Effector memory CD4-positive, alpha-beta T cell (primary cell): ENCODE data around the gene INCA1.
A peak's percentile ranks its signal among the peaks of the same experiment; 100 is the strongest.

ENCODE experiments used
- DNase-seq, 3 donors: peaks; one replicate each; pipeline ENCODE4 v3.0.0-alpha.2; 2020
- H3K27ac ChIP-seq: 2 replicates; pipeline ENCODE4 v1.7.0; 2013; ENCODE audit warnings: mild to moderate bottlenecking, low read length, moderate library complexity; ENCODE audit not compliant: insufficient read depth, poor library complexity, severe bottlenecking
- H3K27me3 ChIP-seq: replicated peaks from 2 replicates; pipeline ENCODE4 v1.7.0; 2013; ENCODE audit warnings: mild to moderate bottlenecking, low read length; ENCODE audit not compliant: insufficient read depth, control insufficient read depth, poor library complexity, severe bottlenecking
- H3K36me3 ChIP-seq: 2 replicates; pipeline ENCODE4 v1.7.0; 2013; ENCODE audit warnings: mild to moderate bottlenecking, low read length, moderate library complexity; ENCODE audit not compliant: control insufficient read depth, insufficient read depth
- H3K4me1 ChIP-seq: 2 replicates; pipeline ENCODE4 v1.7.0; 2013; ENCODE audit warnings: low read length, mild to moderate bottlenecking; ENCODE audit not compliant: control insufficient read depth, insufficient read depth, poor library complexity, severe bottlenecking
- H3K4me3 ChIP-seq: 2 replicates; pipeline ENCODE4 v1.7.0; 2013; ENCODE audit warnings: low read length, low read depth, mild to moderate bottlenecking; ENCODE audit not compliant: insufficient read depth, poor library complexity, severe bottlenecking
- H3K9me3 ChIP-seq: 2 replicates; pipeline ENCODE4 v1.7.0; 2013; ENCODE audit warnings: mild to moderate bottlenecking, low read length, moderate library complexity; ENCODE audit not compliant: control insufficient read depth

Gene INCA1

DNA sequence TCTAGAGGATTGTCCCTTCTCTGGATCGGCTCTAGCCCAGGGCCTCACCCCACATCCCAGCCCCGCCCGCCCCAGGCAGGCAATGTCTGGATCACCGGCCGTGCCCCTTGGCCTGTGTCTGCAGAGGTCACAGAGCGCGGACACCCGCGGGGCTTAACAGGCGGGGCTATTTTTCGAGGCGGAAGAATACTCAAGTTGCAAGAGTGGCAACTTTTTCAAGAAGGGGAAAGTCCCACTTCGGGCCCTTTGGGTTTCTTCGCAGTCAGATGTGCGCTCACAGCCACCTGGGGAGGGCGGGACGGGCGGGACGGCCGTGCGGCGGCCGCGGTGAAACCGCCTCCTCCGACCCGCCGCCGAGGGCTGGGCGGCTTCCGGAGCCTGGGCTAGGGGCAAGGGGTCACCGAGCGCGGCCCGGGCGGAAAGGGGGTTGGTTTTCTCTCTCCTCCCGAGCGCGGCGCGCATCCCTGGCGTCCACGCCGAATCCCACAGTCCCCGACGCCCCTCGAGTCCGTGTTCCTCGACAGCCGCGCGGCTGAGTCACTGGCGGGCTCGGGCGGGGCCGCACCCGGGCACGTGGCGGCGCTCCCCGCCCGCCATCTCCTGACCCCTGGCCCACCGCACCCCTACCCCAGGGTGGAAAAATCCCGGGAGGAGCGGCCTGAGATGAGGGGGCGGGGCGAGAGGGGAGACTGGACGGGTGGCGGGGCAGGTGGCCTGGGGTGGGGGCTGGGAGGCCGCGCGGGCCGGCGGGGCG, 47.8 kb downstream of the INCA1 start:
- H3K27me3 ChIP-seq = no peaks in the 10 kb centered on the region
- peaks cover 18% of the 10 kb centered on the region for H3K36me3 ChIP-seq
- peak overlapping the region; percentile 94 for H3K27ac ChIP-seq
- peaks cover 43% of the 10 kb centered on the region for H3K4me1 ChIP-seq
- peak; percentile 65 to 72 (median 72) for DNase-seq
- H3K9me3 ChIP-seq = no peaks in the 10 kb centered on the region
- peak overlapping the region; percentile 99 for H3K4me3 ChIP-seq

DNA sequence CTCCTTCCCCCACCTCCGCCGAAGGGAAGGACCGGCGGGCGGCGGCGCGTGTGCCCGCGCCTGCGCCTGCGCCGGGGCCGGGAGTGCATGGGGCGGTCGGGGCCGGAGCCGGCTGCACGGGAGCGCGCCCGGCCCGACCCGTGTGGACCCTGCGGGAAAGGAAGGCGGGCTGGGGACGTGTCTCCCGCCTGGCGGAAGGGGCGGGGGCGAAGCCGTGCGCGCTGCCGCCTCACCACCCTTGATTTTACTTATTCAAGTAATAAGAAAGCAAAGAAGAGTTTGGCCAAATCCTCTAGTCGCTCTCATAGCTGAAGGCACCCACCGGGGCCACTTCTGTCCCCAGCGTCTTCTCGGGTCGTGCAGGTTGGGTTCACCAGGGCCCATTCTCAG, 48.4 kb downstream of the INCA1 start:
- Histone ChIP-seq H3K4me3 (peak overlapping the region; percentile 99), H3K27me3 (no peaks in the 10 kb centered on the region), H3K27ac (peak overlapping the region; percentile 94), H3K9me3 (no peaks in the 10 kb centered on the region), H3K36me3 (peaks cover 20% of the 10 kb centered on the region), H3K4me1 (peaks cover 48% of the 10 kb centered on the region)
- peak; percentile 54 to 63 (median 55) for DNase-seq

GRCh38 chr17:4948166-4948930, 49.0 kb downstream of the INCA1 start, which contains the start of gene PFN1:
PFN1 (minus strand) TSS chr17:4948530; CDS start chr17:4948394, 136 bp downstream.
- H3K27ac ChIP-seq = peak within 1 kb of the TSS; percentile 94
- H3K27me3 ChIP-seq = no peaks in the 10 kb centered on the region
- no peaks in the 10 kb centered on the region for H3K9me3 ChIP-seq
- peaks cover 22% of the 10 kb centered on the region for H3K36me3 ChIP-seq
- H3K4me1 ChIP-seq = peaks cover 54% of the 10 kb centered on the region
- DNase-seq = peak; percentile 82 to 85 (median 82)
- H3K4me3 ChIP-seq = peak within 1 kb of the TSS; percentile 99

- Histone ChIP-seq H3K27me3 (no peaks in the 10 kb centered on the region), H3K9me3 (no peaks in the 10 kb centered on the region), H3K27ac (peak overlapping the region; percentile 94), H3K4me3 (peak overlapping the region; percentile 99), H3K4me1 (peaks cover 62% of the 10 kb centered on the region), H3K36me3 (peaks cover 28% of the 10 kb centered on the region)
- DNase-seq = peak; percentile 42 to 50 (median 45)
These were observed 49.7 kb downstream of the INCA1 start for GRCh38 chr17:4947411-4948165.

DNA sequence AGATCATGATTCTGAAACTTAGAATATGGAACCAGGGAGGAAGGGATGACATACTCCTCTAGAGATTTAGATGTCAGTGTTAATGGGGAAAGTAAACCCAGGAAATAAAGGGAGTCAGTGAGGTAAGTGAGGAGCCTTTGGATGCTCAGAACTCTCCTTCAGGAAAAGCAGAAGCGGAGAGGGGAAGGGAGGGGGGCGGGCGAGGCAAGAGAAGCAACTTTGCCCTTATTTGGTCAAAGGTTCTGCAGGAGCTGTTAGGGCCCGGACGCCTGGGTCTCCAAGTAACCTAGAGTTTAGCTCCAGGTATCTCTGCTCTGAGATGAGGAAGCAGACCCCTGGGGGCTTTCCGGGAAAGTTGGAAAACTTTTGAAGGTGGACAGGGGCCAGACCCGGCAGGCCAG, 50.3 kb downstream of the INCA1 start:
- peaks cover 33% of the 10 kb centered on the region for H3K36me3 ChIP-seq
- H3K27me3 ChIP-seq = no peaks in the 10 kb centered on the region
- H3K9me3 ChIP-seq = no peaks in the 10 kb centered on the region
- peak overlapping the region; percentile 99 for H3K4me3 ChIP-seq
- no peak for DNase-seq
- H3K27ac ChIP-seq = peak overlapping the region; percentile 94
- peaks cover 67% of the 10 kb centered on the region for H3K4me1 ChIP-seq

DNA sequence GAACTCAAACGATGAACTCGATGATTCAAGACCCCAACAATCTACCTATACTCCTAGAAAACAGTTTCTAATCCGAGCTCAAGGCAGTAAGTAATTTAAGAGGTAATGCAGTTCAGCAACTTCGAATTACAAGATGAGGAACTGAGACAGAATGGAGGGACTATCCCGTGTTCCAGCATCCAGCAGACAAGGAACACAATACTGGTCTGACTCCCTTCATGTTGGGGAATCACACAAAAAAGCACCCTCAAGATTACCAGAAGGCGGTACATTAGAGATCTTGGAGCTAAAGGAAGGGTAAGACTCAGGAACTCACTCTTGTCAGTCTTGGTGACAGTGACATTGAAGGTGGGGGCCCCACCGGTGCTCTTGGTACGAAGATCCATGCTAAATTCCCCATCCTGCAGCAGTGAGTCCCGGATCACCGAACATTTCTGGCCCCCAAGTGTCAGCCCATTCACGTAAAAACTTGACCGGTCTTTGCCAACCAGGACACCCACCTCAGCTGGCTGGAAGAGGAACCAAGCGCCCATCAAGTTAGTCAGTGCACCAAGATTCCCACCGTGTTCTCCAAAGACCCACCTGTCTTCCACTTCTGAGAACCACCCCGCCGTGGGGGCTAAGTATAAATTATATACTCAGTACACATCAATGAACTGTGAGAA, 50.9 kb downstream of the INCA1 start:
- DNase-seq = no peak
- peak overlapping the region; percentile 94 for H3K27ac ChIP-seq
- H3K4me3 ChIP-seq = peak overlapping the region; percentile 99
- H3K36me3 ChIP-seq = peaks cover 33% of the 10 kb centered on the region
- H3K4me1 ChIP-seq = peaks cover 69% of the 10 kb centered on the region
- H3K9me3 ChIP-seq = no peaks in the 10 kb centered on the region
- no peaks in the 10 kb centered on the region for H3K27me3 ChIP-seq

DNA sequence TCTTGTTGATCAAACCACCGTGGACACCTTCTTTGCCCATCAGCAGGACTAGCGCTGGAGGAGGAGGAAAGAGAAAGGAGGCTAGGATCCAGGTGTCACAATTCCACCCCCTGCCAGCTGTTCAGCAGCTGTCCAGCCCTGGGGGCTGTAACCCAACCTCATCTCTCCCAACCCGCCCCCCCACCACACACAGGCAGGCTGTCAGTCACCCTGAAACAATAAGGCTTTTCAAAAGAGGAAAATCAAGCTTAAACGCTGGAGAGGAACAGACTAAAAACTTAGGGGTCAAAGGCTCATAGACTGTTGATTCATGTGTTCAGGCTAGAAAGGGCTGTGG, 51.4 kb downstream of the INCA1 start:
- H3K27ac ChIP-seq = peak overlapping the region; percentile 94
- H3K4me3 ChIP-seq = peak overlapping the region; percentile 99
- H3K27me3 ChIP-seq = no peaks in the 10 kb centered on the region
- DNase-seq = no peak
- no peaks in the 10 kb centered on the region for H3K9me3 ChIP-seq
- peaks cover 69% of the 10 kb centered on the region for H3K4me1 ChIP-seq
- H3K36me3 ChIP-seq = peaks cover 33% of the 10 kb centered on the region

GRCh38 chr17:4945176-4945943, 52.0 kb downstream of the INCA1 start:
- no peaks in the 10 kb centered on the region for H3K27me3 ChIP-seq
- peaks cover 33% of the 10 kb centered on the region for H3K36me3 ChIP-seq
- peak overlapping the region; percentile 46 for H3K4me3 ChIP-seq
- no peaks in the 10 kb centered on the region for H3K9me3 ChIP-seq
- peaks cover 64% of the 10 kb centered on the region for H3K4me1 ChIP-seq
- H3K27ac ChIP-seq = peak overlapping the region; percentile 94
- peak; percentile 56 to 71 (median 65) for DNase-seq

DNA sequence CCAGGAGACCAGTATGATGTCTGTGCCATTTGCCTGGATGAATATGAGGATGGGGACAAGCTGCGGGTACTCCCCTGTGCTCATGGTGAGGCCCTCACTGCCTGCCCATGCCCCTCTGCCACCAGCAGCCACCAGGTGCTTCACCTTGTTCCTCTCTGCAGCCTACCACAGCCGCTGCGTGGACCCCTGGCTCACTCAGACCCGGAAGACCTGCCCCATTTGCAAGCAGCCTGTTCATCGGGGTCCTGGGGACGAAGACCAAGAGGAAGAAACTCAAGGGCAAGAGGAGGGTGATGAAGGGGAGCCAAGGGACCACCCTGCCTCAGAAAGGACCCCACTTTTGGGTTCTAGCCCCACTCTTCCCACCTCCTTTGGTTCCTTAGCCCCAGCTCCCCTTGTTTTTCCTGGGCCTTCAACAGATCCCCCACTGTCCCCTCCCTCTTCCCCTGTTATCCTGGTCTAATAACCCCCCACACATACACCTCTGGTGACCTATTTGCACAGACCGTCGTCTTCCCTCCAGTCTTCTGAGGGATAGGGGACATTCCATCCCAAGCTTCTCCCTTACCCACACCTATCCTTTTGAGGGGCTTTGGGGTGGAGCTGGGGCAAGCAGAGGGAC, 52.7 kb downstream of the INCA1 start:
- DNase-seq = no peak
- Histone ChIP-seq H3K36me3 (peaks cover 33% of the 10 kb centered on the region), H3K4me1 (peaks cover 60% of the 10 kb centered on the region)

More for the DNA sequence above, 52.7 kb downstream of the INCA1 start:
- peak overlapping the region; percentile 94 for H3K27ac ChIP-seq
- H3K4me3 ChIP-seq = peak overlapping the region; percentile 46
- H3K9me3 ChIP-seq = no peaks in the 10 kb centered on the region
- H3K27me3 ChIP-seq = no peaks in the 10 kb centered on the region
